ENCODE results near the gene TULP1.
"Not testable (repeated sequence)": the region's sequence is repeated elsewhere in the genome, so short reads cannot be mapped to it uniquely, and the experiment has no call there.

The TULP1 gene

GRCh38 chr6:35519313-35520015, 6.8 kb upstream of the TULP1 start:
- no peak for DNase-seq

GRCh38 chr6:35518566-35519312, 6.0 kb upstream of the TULP1 start:
- DNase-seq: no peak

GRCh38 chr6:35517978-35518377, 5.3 kb upstream of the TULP1 start:
- DNase-seq: not testable (repeated sequence)

- DNase-seq: no peak
Observed at GRCh38 chr6:35516712-35517111, 4.0 kb upstream of the TULP1 start.

GRCh38 chr6:35515939-35516338, 3.2 kb upstream of the TULP1 start:
- DNase-seq: not testable (repeated sequence)

GRCh38 chr6:35514587-35514986, 1.9 kb upstream of the TULP1 start:
- no peak for DNase-seq

GRCh38 chr6:35512006-35512405, 690 bp downstream of the TULP1 start:
- no peak for DNase-seq

- DNase-seq: no peak
Observed at GRCh38 chr6:35511562-35511941, 1.1 kb downstream of the TULP1 start.

- no peak for DNase-seq
Observed at GRCh38 chr6:35510916-35511561, 1.7 kb downstream of the TULP1 start.

- no peak for DNase-seq
Observed at GRCh38 chr6:35508542-35508941, 4.2 kb downstream of the TULP1 start.

GRCh38 chr6:35508027-35508426, 4.7 kb downstream of the TULP1 start:
- no peak for DNase-seq

- DNase-seq: no peak
Observed at GRCh38 chr6:35507221-35507620, 5.5 kb downstream of the TULP1 start.

- DNase-seq: no peak
Observed at GRCh38 chr6:35506536-35506935, 6.2 kb downstream of the TULP1 start.

- no peak for DNase-seq
Observed at GRCh38 chr6:35505999-35506412, 6.7 kb downstream of the TULP1 start.

GRCh38 chr6:35503534-35503933, 9.2 kb downstream of the TULP1 start:
- DNase-seq: no peak

GRCh38 chr6:35501784-35502183, 10.9 kb downstream of the TULP1 start:
- no peak for DNase-seq

GRCh38 chr6:35500782-35501181, 11.9 kb downstream of the TULP1 start:
- DNase-seq: no peak

- DNase-seq: no peak
Observed at GRCh38 chr6:35499372-35499771, 13.3 kb downstream of the TULP1 start.

GRCh38 chr6:35498422-35499067, 14.2 kb downstream of the TULP1 start:
- DNase-seq: no peak

- DNase-seq: no peak
Observed at GRCh38 chr6:35497571-35498421, 14.9 kb downstream of the TULP1 start.

- no peak for DNase-seq
Observed at GRCh38 chr6:35496841-35497570, 15.7 kb downstream of the TULP1 start, which contains the start of gene TEAD3. TSS of gene TEAD3 (minus strand) at chr6:35497079.

All from NCI-H1436 (cell line).